GM12878 (cell line): ENCODE measurements around the gene SRCAP. TPM values are rescaled to one million over a fixed set of nuclear protein-coding genes. Genes with fewer than 3 reads are reported as not detected.

Experiments used
- BCL11A ChIP-seq: IDR thresholded peaks from 2 replicates; pipeline ENCODE4 v1.6.1; 2011; ENCODE audit warnings: low read depth, low read length
- BRCA1 ChIP-seq: IDR thresholded peaks from 2 replicates; pipeline ENCODE4 v1.6.1; 2011; ENCODE audit warnings: low read depth, low read length, improper control_type of control experiment
- CEBPB ChIP-seq, 2 experiments: fragments of 150-350 bp in 1 of 2; IDR thresholded peaks; 2 replicates each; pipeline ENCODE4 v1.6.1; 2012 to 2014; ENCODE audit warnings: low read depth in 2 of 2, low read length in 2 of 2, borderline replicate concordance in 1 of 2, inconsistent platforms in 1 of 2
- CREM ChIP-seq: IDR thresholded peaks from 2 replicates; pipeline ENCODE4 v1.6.1; 2014; ENCODE audit warnings: antibody characterized with exemption, low read depth
- CTCF ChIP-seq, 3 experiments: IDR thresholded peaks in 2 of 3; conservative IDR thresholded peaks in 1 of 3; 2 replicates each; pipeline ENCODE4 v1.5.1; 2011; ENCODE audit warnings: low read depth in 3 of 3, low read length in 3 of 3, mild to moderate bottlenecking in 3 of 3, control low read depth in 2 of 3, moderate library complexity in 2 of 3, inconsistent platforms in 1 of 3, mixed read lengths in 1 of 3; ENCODE audit not compliant: control insufficient read depth in 2 of 3, insufficient read depth in 1 of 3; ENCODE audit errors: extremely low read depth in 1 of 3
- CUX1 ChIP-seq: IDR thresholded peaks from 2 replicates; pipeline ENCODE4 v1.6.1; 2012; ENCODE audit warnings: improper control_type of control experiment, low read depth, low read length; ENCODE audit not compliant: insufficient replicate concordance
- DPF2 ChIP-seq: fragments of 450-650 bp; IDR thresholded peaks from 2 replicates; pipeline ENCODE4 v1.6.1; 2017; ENCODE audit warnings: mild to moderate bottlenecking
- EP300 ChIP-seq, 2 experiments: fragments of 150-350 bp in 1 of 2; IDR thresholded peaks; 2 replicates each; pipeline ENCODE4 v1.6.1; 2011 to 2012; ENCODE audit warnings: low read depth in 2 of 2, low read length in 2 of 2, borderline replicate concordance in 1 of 2, improper control_type of control experiment in 1 of 2, inconsistent platforms in 1 of 2; ENCODE audit not compliant: control insufficient read depth in 1 of 2
- FOXM1 ChIP-seq: IDR thresholded peaks from 2 replicates; pipeline ENCODE4 v1.6.1; 2012; ENCODE audit warnings: low read depth, mild to moderate bottlenecking, inconsistent platforms, low read length, moderate library complexity
- JUNB ChIP-seq: IDR thresholded peaks from 2 replicates; pipeline ENCODE4 v1.6.1; 2016; ENCODE audit warnings: antibody characterized with exemption, mild to moderate bottlenecking
- LARP7 ChIP-seq: fragments of 450-650 bp; IDR thresholded peaks from 2 replicates; pipeline ENCODE4 v1.6.1; 2017; ENCODE audit warnings: mild to moderate bottlenecking
- MYB ChIP-seq: fragments of 150-350 bp; IDR thresholded peaks from 2 replicates; pipeline ENCODE4 v1.6.1; 2014; ENCODE audit warnings: mild to moderate bottlenecking, low read depth, low read length, borderline replicate concordance
- NFXL1 ChIP-seq: fragments of 450-650 bp; IDR thresholded peaks from 2 replicates; pipeline ENCODE4 v1.6.1; 2017; ENCODE audit warnings: antibody characterized with exemption, mild to moderate bottlenecking, borderline replicate concordance
- PRDM15 ChIP-seq: fragments of 450-650 bp; formaldehyde crosslinking; IDR thresholded peaks from 2 replicates; pipeline ENCODE4 v1.4.0; 2020; ENCODE audit warnings: mild to moderate bottlenecking, moderate library complexity
- SREBF2 ChIP-seq: IDR thresholded peaks from 2 replicates; pipeline ENCODE4 v1.6.1; 2012; ENCODE audit warnings: mild to moderate bottlenecking, low read length
- TAF1 ChIP-seq: IDR thresholded peaks from 2 replicates; pipeline ENCODE4 v1.6.1; 2011; ENCODE audit warnings: mild to moderate bottlenecking, low read depth, low read length, borderline replicate concordance
- ZNF622 ChIP-seq: fragments of 450-650 bp; IDR thresholded peaks from 2 replicates; pipeline ENCODE4 v1.6.1; 2017; ENCODE audit warnings: mild to moderate bottlenecking, inconsistent platforms
- polyA plus RNA-seq, 11 experiments: library from polyadenylated mRNA; depleted of rRNA in 4 of 11; unstranded in 6 of 11; stranded (reverse) in 5 of 11; fragments of >200 nt; fragmentation: Nextera tagmentation in 4 of 11; fragmentation: Illumina TruSeq in 1 of 11; extraction: Ambion mirVana in 4 of 11; extraction: Trizol in 1 of 11; gene quantifications; 1 replicate in 1 of 11; 2 replicates in 10 of 11; pipeline versions ENCODE4 v1.2.1 to v1.2.3, GENCODE V29; 2011 to 2016; ENCODE audit warnings: inconsistent platforms in 2 of 11, missing spikeins in 2 of 11, low read depth in 1 of 11
- total RNA-seq, 4 experiments: library from RNA; depleted of rRNA in 3 of 4; stranded (reverse); fragments of >200 nt in 3 of 4; fragmentation: Illumina TruSeq in 1 of 4; extraction: Trizol in 1 of 4; gene quantifications; 2 replicates each; pipeline versions ENCODE4 v1.2.1 to v1.2.3, GENCODE V29; 2013 to 2021

Gene SRCAP
- total and polyA plus RNA-seq, 10 of the 15 experiments (the other 5 are each of a cell fraction or from before 2014, with no cell fraction given): 0.24 to 58.4 (median 11.6) TPM

GRCh38 chr16:30650369-30651123 lies 48.4 kb upstream of the SRCAP start, which contains the start of gene PRR14 (continued):
- TF ChIP-seq CUX1 (no peak), ZNF622 (no peak), BRCA1 (no peak), TAF1 (peak; percentile 57; the same call in 1 of the 2 replicates), CTCF (IDR thresholded peaks at IDR 0.05 in 2 of 3, conservative IDR thresholded peaks at IDR 0.05 in 1 of 3; ENCODE audit: control insufficient read depth in 2 of 3, extremely low read depth in 1 of 3, insufficient read depth in 1 of 3, low read depth in 3 of 3, low read length in 3 of 3) (peak in 1 of 3 experiments; percentile 6; a peak in 1 of 6 replicates), BCL11A (no peak), CREM (peak; percentile 92), MYB (no peak), JUNB (no peak), FOXM1 (no peak), SREBF2 (no peak), LARP7 (no peak), PRDM15 (CRISPR knock-in tag) (no peak), EP300 (IDR thresholded peaks at IDR 0.05; ENCODE audit: borderline replicate concordance in 1 of 2, control insufficient read depth in 1 of 2, low read depth in 2 of 2, low read length in 2 of 2) (0 out of 4 replicates have a peak, but pooled peaks of 1 of the 2 experiments have one; percentile 39), DPF2 (no peak), CEBPB (IDR thresholded peaks at IDR 0.05; ENCODE audit: borderline replicate concordance in 1 of 2, low read depth in 2 of 2, low read length in 2 of 2) (no peak; a peak in 1 of 4 replicates), NFXL1 (no peak)
